Heart left ventricle (tissue), 16 donors: ENCODE data around the gene KRTAP10-4. TPM values are rescaled to one million over a fixed set of nuclear protein-coding genes. Genes with fewer than 3 reads are reported as not detected.

Experiments used
- ATAC-seq, 4 donors: fragments of 200-7000 bp; cut with Tn5 transposase; one replicate each; pipeline ENCODE4 v1.9.1; 2020 to 2022; ENCODE audit warnings: moderate library complexity in 4 of 4, mild to moderate bottlenecking in 3 of 4, moderate number of reproducible peaks in 1 of 4
- DNase-seq, 5 donors: peaks; one replicate each; pipeline ENCODE4 v3.0.0-alpha.2; 2020
- H3K27ac ChIP-seq, 12 donors: fragments of 200-600 bp; sonication (generic) in 4 of 12; one replicate each; pipeline versions ENCODE4 v1.5.0 to v1.8.0; 2016 to 2022; ENCODE audit warnings: mild to moderate bottlenecking in 2 of 12
- H3K27me3 ChIP-seq, 9 donors: fragments of 200-600 bp; sonication (generic) in 2 of 9; one replicate each; pipeline versions ENCODE4 v1.5.1 to v1.8.0; 2016 to 2022; ENCODE audit warnings: mild to moderate bottlenecking in 3 of 9
- H3K36me3 ChIP-seq, 9 donors: fragments of 200-600 bp; sonication (generic) in 2 of 9; one replicate each; pipeline versions ENCODE4 v1.5.0 to v1.8.0; 2018 to 2022; ENCODE audit warnings: mild to moderate bottlenecking in 2 of 9
- H3K4me1 ChIP-seq, 12 donors: fragments of 200-600 bp; sonication (generic) in 4 of 12; one replicate each; pipeline versions ENCODE4 v1.5.0 to v1.8.0; 2016 to 2022; ENCODE audit warnings: mild to moderate bottlenecking in 3 of 12
- H3K4me3 ChIP-seq, 12 donors: fragments of 200-600 bp; sonication (generic) in 4 of 12; one replicate each; pipeline versions ENCODE4 v1.5.0 to v1.8.0; 2017 to 2022; ENCODE audit warnings: mild to moderate bottlenecking in 9 of 12, moderate library complexity in 4 of 12
- H3K9me3 ChIP-seq, 12 donors: fragments of 200-600 bp; sonication (generic) in 4 of 12; one replicate each; pipeline versions ENCODE4 v1.5.0 to v1.8.0; 2016 to 2022; ENCODE audit warnings: mild to moderate bottlenecking in 1 of 12
- POLR2A ChIP-seq, 2 donors: fragments of 450-650 bp; IDR thresholded peaks; one replicate each; pipeline ENCODE4 v1.6.1; 2017; ENCODE audit warnings: antibody characterized with exemption in 2 of 2, mild to moderate bottlenecking in 2 of 2, moderate library complexity in 2 of 2
- WGBS, 4 donors: extraction: QIAGEN DNeasy Blood & Tissue Kit in 2 of 4; methylation state at CpG; one replicate each; pipeline versions ENCODE4 v1.1.5 to v1.1.7; 2013 to 2018; 5-methylcytosine and 5-hydroxymethylcytosine counted together
- intact Hi-C, 10 donors: fragments of 100-400 bp; cut with DNase I; formaldehyde crosslinking; loops; one replicate each; pipeline versions ENCODE4 v1.11.1 to v1.14.2; 2022
- polyA plus RNA-seq, 2 donors: library from polyadenylated mRNA; stranded (reverse); fragments of 200-250 nt; gene quantifications; one replicate each; pipeline ENCODE4 v1.2.3, GENCODE V29; 2013
- total RNA-seq, 9 donors: library from RNA; depleted of rRNA in 2 of 9; stranded (reverse); fragments of >200 nt in 2 of 9; fragmentation: NEBNext Ultra II Directional in 3 of 9; extraction: Animal tissue kit (Norgen Biotek cat#: 25700) in 3 of 9; gene quantifications; one replicate each; pipeline versions ENCODE4 v1.1.0 to v1.2.4, GENCODE V29; 2016 to 2023
- TF ChIP-seq, protein P1 (sequence below), 12 donors: fragments of 200-600 bp; sonication (generic) in 4 of 12; IDR thresholded peaks; one replicate each; pipeline versions ENCODE4 v1.5.0 to v1.8.0; 2018 to 2022; ENCODE audit warnings: antibody characterized with exemption in 12 of 12, mild to moderate bottlenecking in 5 of 12
- donor health status: ischemic (EF 13 %, LVEDD 7.1; RV severe dilation, severe dysfunction).
- donor health status: healthy with polysubstance abuse.
- donor health status: DM: no; HTN: yes; CAD: no.
- donor health status: DM: no; HTN: no; CAD: no.
- donor health status: ischemic (EF 25% LVEDD 6.9; RV normal size, moderate dysfunction).
- donor health status: ischemic (EF 25% LVEDD 5.7; RV mildly dilated, moderate dysfunction).
- donor health status: healthy.
- donor health status: DM: yes; HTN: yes; CAD: no.
- donor health status: ischemic (EF 35%, LVEDD 5.7; RV mildly dilated, moderate dysfunction).
- donor health status: nonischemic (EF 11% LVEDD 7.7; RV severe dilation, severe dysfunction).
- donor health status: DM: yes; HTN: yes; CAD: no.
- donor health status: PGD.
- donor health status: ischemic (EF 29% LVEDD 5.4; RV normal size, mild dysfunction).
- donor health status: nonischemic (EF 23%, LVEDD 6.1; RV moderate dilation, normal function).

The KRTAP10-4 gene
- total and polyA plus RNA-seq, 11 donors, result not detected

DNA sequence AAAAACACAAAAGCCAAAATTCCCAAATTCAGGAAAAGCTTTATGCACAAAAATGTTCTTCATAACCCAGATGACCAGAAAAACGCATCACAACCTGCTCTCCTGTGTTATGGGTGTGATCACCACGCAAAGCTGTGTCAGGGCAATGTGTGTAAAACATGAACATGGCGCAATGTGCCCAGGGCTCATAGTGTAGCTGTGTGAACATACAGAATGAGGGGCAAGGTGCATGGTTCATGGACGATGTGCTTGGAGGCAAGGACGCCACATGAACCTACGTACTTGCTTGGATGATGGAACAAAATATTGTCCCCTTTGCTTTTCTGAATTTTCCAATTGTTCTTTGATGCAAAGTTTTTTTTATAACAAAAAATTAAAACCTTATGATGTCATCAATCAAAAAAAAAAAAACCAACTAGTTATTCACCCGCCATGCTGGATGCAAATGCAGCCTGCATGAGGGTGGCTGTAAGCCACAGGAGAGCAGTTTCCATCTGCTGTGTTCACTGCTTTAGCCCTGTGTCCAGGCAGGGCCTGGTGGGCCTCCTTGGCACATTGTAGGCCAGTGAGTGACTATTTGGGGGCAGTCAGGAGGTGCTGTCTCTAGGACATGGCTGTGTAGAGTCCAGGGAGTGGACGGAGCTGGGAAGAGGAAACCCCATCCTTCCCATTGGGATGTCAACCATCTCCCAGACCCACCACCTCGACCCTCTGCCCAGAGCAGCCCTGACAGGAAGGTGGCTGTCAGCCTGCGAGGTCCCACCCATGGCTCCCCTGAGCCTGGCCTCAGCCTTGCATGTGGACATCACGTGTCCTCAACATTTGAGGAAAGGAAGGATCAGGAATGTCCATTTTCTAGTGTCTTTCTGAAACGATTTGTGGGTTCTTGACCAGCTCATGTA, 47.2 kb upstream of the KRTAP10-4 start:
- no peak for ATAC-seq
- Histone ChIP-seq H3K27me3 (peaks cover 0 to 6% (median 0%) of the 10 kb centered on the region in 9 donors), H3K9me3 (no peaks in the 10 kb centered on the region), H3K4me1 (no peaks in the 10 kb centered on the region), H3K4me3 (no peak overlapping the region), H3K36me3 (no peaks in the 10 kb centered on the region), H3K27ac (no peak overlapping the region)
- 82 to 89% (median 86%) methylated on average over 10 to 12 of the region's 12 CpGs for WGBS, 4 donors
- intact Hi-C loops, result no loop called here
- TF ChIP-seq, protein P1, sequence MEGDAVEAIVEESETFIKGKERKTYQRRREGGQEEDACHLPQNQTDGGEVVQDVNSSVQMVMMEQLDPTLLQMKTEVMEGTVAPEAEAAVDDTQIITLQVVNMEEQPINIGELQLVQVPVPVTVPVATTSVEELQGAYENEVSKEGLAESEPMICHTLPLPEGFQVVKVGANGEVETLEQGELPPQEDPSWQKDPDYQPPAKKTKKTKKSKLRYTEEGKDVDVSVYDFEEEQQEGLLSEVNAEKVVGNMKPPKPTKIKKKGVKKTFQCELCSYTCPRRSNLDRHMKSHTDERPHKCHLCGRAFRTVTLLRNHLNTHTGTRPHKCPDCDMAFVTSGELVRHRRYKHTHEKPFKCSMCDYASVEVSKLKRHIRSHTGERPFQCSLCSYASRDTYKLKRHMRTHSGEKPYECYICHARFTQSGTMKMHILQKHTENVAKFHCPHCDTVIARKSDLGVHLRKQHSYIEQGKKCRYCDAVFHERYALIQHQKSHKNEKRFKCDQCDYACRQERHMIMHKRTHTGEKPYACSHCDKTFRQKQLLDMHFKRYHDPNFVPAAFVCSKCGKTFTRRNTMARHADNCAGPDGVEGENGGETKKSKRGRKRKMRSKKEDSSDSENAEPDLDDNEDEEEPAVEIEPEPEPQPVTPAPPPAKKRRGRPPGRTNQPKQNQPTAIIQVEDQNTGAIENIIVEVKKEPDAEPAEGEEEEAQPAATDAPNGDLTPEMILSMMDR (IDR thresholded peaks at IDR 0.05), result no peak
- no peak for TF ChIP-seq POLR2A (IDR thresholded peaks at IDR 0.05)
- peak in 1 of 5 donors; percentile 33 for DNase-seq

DNA sequence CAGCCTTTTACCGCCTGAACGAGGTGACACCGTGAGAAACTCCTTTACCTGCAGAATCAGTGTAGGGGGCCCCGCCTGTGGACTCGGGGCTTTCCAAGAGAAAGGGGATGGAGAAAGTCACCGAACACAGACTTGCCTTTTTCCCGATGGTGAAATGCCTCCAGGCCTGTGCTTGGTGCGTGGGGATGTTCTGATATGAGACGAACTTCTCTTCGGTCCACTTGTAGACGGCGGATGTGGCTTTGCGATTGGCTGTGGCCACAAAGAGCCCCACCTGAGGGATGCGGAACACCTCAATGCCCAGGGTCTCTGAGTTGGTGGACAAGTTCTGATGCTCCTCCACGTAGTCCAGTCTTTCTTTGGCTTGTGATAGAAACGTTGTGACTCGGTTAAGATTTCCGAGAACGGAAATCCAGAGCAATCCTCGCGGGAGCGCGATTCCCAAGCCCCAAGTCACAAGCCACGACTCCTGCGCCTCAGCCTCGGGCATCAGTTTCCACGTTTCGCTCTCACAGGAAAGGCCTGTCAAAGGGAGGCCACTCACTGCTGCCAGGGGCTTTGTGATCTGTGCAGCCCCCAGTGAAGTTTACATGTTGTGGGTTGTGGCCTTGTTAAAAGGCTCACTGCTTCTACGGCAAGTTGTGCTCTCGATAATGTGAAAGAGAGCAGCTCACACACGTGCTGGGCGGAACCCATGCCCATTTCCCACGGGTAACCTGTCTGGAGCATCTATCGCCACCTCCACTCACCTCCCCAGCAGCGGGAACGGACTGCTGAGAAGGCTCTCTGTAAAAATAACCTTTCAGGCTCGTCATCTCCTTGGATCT, 46.2 kb upstream of the KRTAP10-4 start:
- Histone ChIP-seq H3K9me3 (no peaks in the 10 kb centered on the region), H3K4me3 (no peak overlapping the region), H3K27ac (no peak overlapping the region), H3K27me3 (peaks cover 0 to 13% (median 0%) of the 10 kb centered on the region in 9 donors), H3K4me1 (no peaks in the 10 kb centered on the region), H3K36me3 (no peaks in the 10 kb centered on the region)
- intact Hi-C loops, result no loop called here
- ATAC-seq (no peak), DNase-seq (peak in 3 of 5 donors; percentile 12 to 33 (median 19))
- TF ChIP-seq, protein P1 (IDR thresholded peaks at IDR 0.05), result no peak
- no peak for TF ChIP-seq POLR2A (IDR thresholded peaks at IDR 0.05)
- WGBS, 4 donors, result 85 to 86% (median 85%) methylated on average over 36 to 37 of the region's 37 CpGs

DNA sequence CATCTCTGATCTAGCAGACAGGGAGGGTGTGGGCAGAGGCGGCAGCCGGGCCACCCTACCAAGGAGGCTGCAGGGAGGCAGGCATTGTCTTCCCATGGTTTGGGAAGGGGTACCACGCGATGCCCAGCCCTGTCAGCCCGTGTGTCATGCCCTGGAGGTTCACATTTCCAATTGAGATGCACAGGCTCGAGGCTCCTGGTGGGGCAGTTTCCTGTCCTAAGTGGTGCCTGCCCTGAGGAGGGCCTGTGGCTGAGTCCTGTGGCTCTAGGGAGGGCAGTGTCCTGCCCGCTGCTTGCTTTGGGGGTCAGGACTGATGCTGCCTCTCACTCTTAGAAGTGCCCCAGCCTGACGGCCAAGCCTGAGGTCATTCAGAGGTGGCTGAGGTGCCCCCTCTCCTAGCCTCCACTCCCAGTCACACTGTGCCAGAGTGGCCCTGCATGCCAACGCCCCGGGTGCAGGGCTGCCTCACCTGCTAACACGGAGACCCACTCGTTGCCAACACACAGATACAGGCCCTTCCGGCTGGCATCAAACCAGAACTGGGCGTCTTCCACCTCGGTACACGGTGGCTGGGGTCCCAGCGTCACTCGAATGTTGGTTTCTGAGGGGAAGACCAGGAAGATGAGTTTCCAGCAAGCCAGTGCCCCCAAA, 45.4 kb upstream of the KRTAP10-4 start:
- ATAC-seq, result no peak
- H3K27ac ChIP-seq, result no peak overlapping the region
- no peaks in the 10 kb centered on the region for H3K36me3 ChIP-seq
- no peak for TF ChIP-seq POLR2A (IDR thresholded peaks at IDR 0.05)
- TF ChIP-seq, protein P1 (IDR thresholded peaks at IDR 0.05), result no peak
- DNase-seq, result peak in 3 of 5 donors; percentile 14 to 51 (median 25)
- peaks cover 0 to 13% (median 0%) of the 10 kb centered on the region in 9 donors for H3K27me3 ChIP-seq
- H3K9me3 ChIP-seq, result no peaks in the 10 kb centered on the region
- intact Hi-C loops, result no loop called here
- H3K4me3 ChIP-seq, result no peak overlapping the region
- WGBS, 4 donors, result 81 to 87% (median 84%) methylated on average over 11 to 18 of the region's 18 CpGs
- no peaks in the 10 kb centered on the region for H3K4me1 ChIP-seq
